ENCODE results near the gene PRDM11. TPM values are rescaled to one million over a fixed set of nuclear protein-coding genes. Genes with fewer than 3 reads are reported as not detected.
A peak's percentile ranks its signal among the peaks of the same experiment; 100 is the strongest.

PRDM11 gene
- polyA plus RNA-seq, 4 donors = 18.9 to 24.1 (median 20.5) TPM

- DNase-seq (ENCODE audit: low read depth in 4 of 4, low spot score in 3 of 4) = no peak
Measured at GRCh38 chr11:45205978-45206377, 59.5 kb downstream of the PRDM11 start.

DNA sequence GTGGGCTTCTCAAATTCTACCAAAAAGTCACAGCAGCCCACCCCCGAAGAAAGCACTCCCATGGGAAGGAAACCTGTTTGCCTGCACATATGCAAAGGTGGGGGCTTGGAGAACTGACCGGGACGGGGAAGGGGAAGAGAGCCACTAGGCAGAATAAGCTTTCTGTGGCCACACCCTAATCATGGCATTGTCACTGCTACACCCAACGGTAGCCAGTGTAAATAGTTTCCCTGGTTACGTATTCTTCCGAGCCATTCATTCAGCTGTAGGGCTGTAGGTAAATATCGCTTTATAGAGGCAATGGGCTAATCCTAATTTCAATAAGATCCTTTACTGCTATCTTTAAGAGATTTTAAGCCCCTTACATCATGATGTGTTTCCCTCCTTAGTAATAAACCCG is 61.7 kb downstream of the PRDM11 start:
- no peak for DNase-seq (ENCODE audit: low read depth in 4 of 4, low spot score in 3 of 4)

DNA sequence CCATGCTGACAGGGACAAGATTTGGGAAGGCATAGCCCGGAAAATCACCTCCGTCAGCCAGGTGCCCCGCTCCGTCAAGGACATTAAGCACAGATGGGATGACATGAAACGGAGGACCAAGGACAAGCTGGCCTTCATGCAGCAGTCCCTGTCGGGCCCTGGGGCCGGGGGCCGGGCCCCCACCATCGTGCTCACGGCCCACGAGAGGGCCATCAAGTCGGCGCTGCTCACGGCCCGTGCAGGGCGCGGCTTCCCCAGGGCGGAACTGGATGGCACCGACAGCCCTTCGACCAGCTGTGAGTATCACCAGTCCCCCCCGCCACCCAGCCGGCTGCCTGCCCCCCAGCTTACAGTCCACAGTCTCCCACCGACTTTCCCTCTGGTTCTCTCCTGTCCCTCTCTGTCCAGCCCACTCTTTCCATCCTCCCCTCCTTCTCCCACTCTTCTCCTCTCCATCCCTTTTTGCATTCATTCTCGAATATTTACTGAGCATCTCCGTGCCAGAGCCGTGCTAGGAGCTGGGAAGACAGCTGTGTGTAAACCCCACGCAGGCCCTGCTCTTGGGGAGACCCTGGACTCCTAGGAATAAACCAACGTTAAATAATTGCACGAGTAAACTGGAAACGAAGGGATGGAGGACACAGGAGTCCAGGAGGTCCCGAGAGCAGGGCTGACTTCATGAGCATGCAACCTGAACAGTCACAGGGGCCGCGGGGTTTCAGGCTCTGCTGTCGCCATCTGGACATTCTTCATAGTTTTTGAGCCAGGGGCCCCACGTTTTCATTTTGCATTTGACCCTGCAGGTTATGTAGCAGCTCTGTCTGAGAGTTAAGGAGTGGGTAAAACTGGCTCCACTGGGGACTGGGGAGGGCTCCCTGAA is 62.8 kb downstream of the PRDM11 start:
- no peak for DNase-seq (ENCODE audit: low read depth in 4 of 4, low spot score in 3 of 4)

GRCh38 chr11:45209891-45210699 is 63.7 kb downstream of the PRDM11 start:
- DNase-seq (ENCODE audit: low read depth in 4 of 4, low spot score in 3 of 4) = peak; percentile 64 to 76 (median 71)

DNA sequence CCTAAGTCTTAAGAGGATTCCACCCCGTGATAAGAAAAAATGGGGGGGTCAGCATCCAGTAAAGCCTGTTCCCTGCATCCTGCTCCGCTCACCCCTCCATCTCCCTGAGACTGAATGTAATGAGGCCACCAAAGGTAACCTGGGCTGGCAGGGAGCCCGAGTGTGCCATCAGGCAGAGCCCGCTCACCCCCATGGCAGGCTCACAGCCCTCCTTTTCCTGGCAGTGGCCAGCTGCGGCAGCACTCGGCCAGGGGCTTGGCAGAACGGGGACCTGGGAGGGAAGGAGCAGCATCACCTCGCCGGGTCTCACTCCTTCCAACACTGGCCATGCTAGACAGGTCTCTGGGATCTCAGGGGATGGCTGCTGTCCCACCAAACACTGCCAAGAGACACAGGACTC is 64.4 kb downstream of the PRDM11 start:
- DNase-seq (ENCODE audit: low read depth in 4 of 4, low spot score in 3 of 4) = no peak

- DNase-seq (ENCODE audit: low read depth in 4 of 4, low spot score in 3 of 4) = no peak
Measured at GRCh38 chr11:45211732-45212131, 65.3 kb downstream of the PRDM11 start.

DNA sequence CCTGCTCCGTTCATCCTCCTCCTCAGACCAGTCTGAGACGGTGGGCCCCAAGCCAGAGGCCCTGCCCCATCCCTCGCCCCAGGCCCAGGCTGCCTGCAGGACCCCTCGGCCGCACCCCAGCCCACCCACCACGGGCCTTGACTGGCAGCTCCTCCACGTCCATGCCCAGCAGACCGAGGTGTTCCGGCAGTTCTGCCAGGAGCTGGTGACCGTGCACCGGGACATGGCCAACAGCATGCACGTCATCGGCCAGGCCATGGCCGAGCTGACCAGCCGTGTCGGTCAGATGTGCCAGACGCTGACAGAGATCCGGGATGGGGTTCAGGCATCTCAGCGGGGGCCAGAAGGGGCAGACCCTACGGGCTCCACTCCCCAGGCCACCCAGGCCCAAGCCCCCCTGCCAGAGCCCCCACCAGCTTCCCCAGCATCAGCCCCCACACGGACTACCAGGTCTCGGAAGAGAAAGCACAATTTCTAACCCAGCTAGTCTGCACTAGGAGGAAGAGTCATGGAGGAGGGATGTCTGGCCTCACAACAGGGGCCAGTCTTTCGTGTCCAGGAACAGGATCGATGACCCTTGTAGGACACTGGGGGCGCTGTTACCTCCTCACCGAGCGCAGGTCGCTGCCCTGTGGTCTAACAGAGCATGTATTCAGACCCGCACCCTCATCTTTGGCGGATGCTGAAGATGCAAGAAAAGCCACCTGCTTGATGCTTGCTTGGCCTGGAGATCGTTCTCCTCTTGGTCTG is 66.3 kb downstream of the PRDM11 start:
- DNase-seq (ENCODE audit: low read depth in 4 of 4, low spot score in 3 of 4) = no peak

- DNase-seq (ENCODE audit: low read depth in 4 of 4, low spot score in 3 of 4) = no peak
Measured at GRCh38 chr11:45213316-45213665, 66.9 kb downstream of the PRDM11 start.

DNA sequence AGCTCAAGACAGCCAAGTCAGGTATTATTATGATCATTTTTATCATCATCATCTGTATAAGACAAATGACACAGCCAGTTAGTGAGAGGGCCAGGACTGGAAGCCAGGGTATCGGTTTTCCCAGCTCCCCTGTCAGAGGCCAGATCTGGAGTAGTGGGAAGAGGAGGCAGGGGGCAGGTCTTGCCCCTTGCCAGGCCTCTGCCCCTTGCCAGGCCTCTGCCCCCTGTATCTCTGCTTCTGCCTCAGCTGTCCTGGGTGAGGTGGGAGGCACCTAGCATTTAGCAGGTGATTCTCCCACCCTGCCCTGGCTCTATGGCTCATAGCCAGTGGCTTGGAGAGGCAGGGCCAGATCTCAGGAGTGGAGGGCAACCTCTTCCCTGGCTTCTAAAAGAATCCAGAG is 67.3 kb downstream of the PRDM11 start:
- DNase-seq (ENCODE audit: low read depth in 4 of 4, low spot score in 3 of 4) = no peak

GRCh38 chr11:45215098-45215865 is 68.8 kb downstream of the PRDM11 start:
- no peak for DNase-seq (ENCODE audit: low read depth in 4 of 4, low spot score in 3 of 4)

- no peak for DNase-seq (ENCODE audit: low read depth in 4 of 4, low spot score in 3 of 4)
Measured at GRCh38 chr11:45216031-45216430, 69.6 kb downstream of the PRDM11 start.

GRCh38 chr11:45216901-45217300 is 70.5 kb downstream of the PRDM11 start:
- DNase-seq (ENCODE audit: low read depth in 4 of 4, low spot score in 3 of 4) = no peak

- no peak for DNase-seq (ENCODE audit: low read depth in 4 of 4, low spot score in 3 of 4)
Measured at GRCh38 chr11:45217991-45218390, 71.6 kb downstream of the PRDM11 start.

- no peak for DNase-seq (ENCODE audit: low read depth in 4 of 4, low spot score in 3 of 4)
Measured at GRCh38 chr11:45218705-45219104, 72.3 kb downstream of the PRDM11 start.

GRCh38 chr11:45219411-45219810 is 73.0 kb downstream of the PRDM11 start:
- DNase-seq (ENCODE audit: low read depth in 4 of 4, low spot score in 3 of 4) = no peak

DNA sequence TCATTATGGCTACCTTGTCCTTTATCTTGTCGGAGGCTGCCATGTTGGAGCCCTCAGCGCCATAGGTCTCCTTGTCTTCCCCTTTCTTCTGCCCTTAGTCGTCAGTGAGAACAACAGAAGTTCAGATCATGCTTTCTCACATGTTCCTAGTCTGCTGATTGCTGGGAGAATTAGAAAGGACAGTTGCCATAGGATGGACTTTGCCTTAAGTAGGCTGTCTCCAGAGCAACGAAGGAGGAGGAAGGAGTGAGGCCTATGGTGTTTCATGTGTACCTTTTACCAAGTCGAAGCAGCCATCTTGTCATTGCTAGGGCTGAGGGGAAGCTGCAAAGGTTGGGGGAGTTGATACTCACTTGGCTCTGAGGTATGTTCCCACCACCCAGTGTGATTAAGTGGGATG is 77.1 kb downstream of the PRDM11 start:
- no peak for DNase-seq (ENCODE audit: low read depth in 4 of 4, low spot score in 3 of 4)

DNA sequence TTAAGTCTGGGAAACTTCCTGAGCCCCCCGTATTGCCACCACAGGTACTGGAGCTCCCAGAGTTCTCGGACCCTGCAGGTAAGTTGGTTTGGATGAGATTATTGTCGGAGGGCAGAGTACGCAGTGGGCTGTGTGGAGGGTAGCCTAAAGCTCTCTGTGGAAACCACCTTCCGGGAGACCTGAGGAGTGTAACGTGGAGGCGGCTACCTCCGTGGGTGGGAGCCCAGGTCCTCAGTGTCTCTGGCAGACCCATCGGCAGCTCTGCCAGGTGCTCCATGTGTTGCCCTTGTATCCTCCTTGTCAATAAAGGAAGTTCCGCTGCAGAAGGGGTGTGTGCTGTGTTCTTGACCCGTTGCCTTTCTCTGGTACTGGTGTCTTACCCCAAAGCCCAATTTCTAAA is 78.3 kb downstream of the PRDM11 start:
- no peak for DNase-seq (ENCODE audit: low read depth in 4 of 4, low spot score in 3 of 4)

DNA sequence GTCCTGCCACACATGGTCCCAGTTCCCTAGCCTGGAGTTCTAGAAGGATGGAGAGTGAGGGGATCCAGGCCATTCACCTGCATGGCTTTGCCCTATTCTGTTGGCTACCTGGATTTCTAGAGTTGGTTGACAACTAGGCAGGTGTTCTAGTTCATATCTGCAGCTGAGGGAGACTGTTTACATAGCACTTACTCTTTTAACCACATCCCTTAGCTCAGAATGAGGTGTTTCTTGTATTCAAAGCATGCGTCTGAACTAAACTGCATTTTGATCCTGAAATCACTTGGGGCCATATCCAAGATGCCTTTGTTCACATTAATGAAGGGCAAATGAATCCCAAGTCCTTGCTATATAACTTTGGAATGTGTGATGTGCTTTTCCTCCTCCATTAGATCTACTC is 78.8 kb downstream of the PRDM11 start:
- no peak for DNase-seq (ENCODE audit: low read depth in 4 of 4, low spot score in 3 of 4)

DNA sequence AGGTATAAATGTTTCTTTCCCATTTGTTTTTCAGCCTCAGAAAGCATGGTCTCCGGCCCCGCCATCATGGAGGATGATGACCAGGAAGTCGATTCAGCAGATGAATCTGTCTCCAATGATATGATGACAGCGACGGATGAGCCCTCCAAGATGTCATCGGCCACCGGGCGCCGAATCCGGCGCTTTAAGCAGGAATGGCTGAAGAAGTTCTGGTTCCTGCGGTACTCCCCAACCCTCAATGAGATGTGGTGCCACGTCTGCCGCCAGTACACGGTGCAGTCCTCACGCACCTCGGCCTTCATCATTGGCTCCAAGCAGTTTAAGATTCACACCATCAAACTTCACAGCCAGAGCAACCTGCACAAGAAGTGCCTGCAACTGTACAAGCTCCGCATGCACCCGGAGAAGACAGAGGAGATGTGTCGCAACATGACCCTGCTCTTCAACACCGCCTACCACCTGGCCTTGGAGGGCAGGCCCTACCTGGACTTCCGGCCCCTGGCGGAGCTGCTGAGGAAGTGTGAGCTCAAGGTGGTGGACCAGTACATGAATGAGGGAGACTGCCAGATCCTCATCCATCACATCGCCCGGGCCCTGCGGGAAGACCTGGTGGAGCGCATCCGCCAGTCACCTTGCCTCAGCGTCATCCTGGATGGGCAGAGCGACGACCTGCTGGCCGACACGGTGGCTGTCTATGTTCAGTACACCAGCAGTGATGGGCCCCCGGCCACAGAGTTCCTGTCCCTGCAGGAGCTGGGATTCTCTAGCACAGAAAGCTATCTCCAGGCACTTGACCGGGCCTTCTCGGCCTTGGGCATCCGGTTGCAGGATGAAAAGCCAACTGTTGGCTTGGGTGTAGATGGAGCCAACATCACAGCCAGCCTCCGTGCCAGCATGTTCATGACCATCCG is 79.8 kb downstream of the PRDM11 start:
- DNase-seq (ENCODE audit: low read depth in 4 of 4, low spot score in 3 of 4) = no peak
